H9 (cell line): ENCODE measurements around the gene ATF7IP2. TPM values are rescaled to one million over a fixed set of nuclear protein-coding genes. Genes with fewer than 3 reads are reported as not detected.

ENCODE experiments used
- DNase-seq: peaks from one replicate; pipeline ENCODE4 v3.0.0-alpha.2; 2017
- H2AFZ ChIP-seq: one replicate; pipeline ENCODE4 v1.6.1; 2013; ENCODE audit warnings: mild to moderate bottlenecking, low read length, control low read depth, moderate library complexity
- H2AK5ac ChIP-seq: 2 replicates; pipeline ENCODE4 v1.6.1; 2013; ENCODE audit warnings: low read length, control low read depth, mixed read lengths; ENCODE audit not compliant: insufficient read length
- H2BK120ac ChIP-seq: one replicate; pipeline ENCODE4 v1.6.1; 2013; ENCODE audit warnings: low read depth, mild to moderate bottlenecking, low read length, control low read depth, inconsistent platforms; ENCODE audit not compliant: poor library complexity, severe bottlenecking
- H2BK12ac ChIP-seq: 2 replicates; pipeline ENCODE4 v1.6.1; 2013; ENCODE audit warnings: low read length, control low read depth, mixed read lengths, low read depth; ENCODE audit not compliant: insufficient read length
- H2BK15ac ChIP-seq: 2 replicates; pipeline ENCODE4 v1.6.1; 2013; ENCODE audit warnings: low read depth, low read length, control low read depth
- H2BK20ac ChIP-seq: one replicate; pipeline ENCODE4 v1.6.1; 2013; ENCODE audit warnings: low read depth, mild to moderate bottlenecking, low read length, control low read depth, inconsistent platforms; ENCODE audit not compliant: poor library complexity, severe bottlenecking
- H2BK5ac ChIP-seq: 2 replicates; pipeline ENCODE4 v1.6.1; 2013; ENCODE audit warnings: low read length, control low read depth, mixed read lengths; ENCODE audit not compliant: insufficient read length
- H3K14ac ChIP-seq: 2 replicates; pipeline ENCODE4 v1.6.1; 2013; ENCODE audit warnings: low read length, control low read depth; ENCODE audit not compliant: insufficient read depth
- H3K18ac ChIP-seq: 2 replicates; pipeline ENCODE4 v1.6.1; 2013; ENCODE audit warnings: low read depth, mild to moderate bottlenecking, mixed read lengths, low read length, control low read depth; ENCODE audit not compliant: insufficient read length
- H3K23ac ChIP-seq: 2 replicates; pipeline ENCODE4 v1.6.1; 2013; ENCODE audit warnings: low read length, control low read depth, mixed read lengths, low read depth; ENCODE audit not compliant: insufficient read length
- H3K23me2 ChIP-seq: 2 replicates; pipeline ENCODE4 v1.6.1; 2013; ENCODE audit warnings: low read depth, mild to moderate bottlenecking, mixed read lengths, low read length, control low read depth; ENCODE audit not compliant: insufficient read length, poor library complexity, severe bottlenecking
- H3K27ac ChIP-seq: 2 replicates; pipeline ENCODE4 v1.5.1; 2013; ENCODE audit warnings: low read length, control low read depth, mixed read lengths, low read depth; ENCODE audit not compliant: insufficient read length
- H3K27me3 ChIP-seq: 2 replicates; pipeline ENCODE4 v1.6.1; 2013; ENCODE audit warnings: low read length, control low read depth, inconsistent platforms; ENCODE audit not compliant: insufficient read depth
- H3K4ac ChIP-seq: 2 replicates; pipeline ENCODE4 v1.6.1; 2013; ENCODE audit warnings: low read depth, mild to moderate bottlenecking, control low read depth, inconsistent platforms, low read length, moderate library complexity
- H3K4me1 ChIP-seq: 2 replicates; pipeline ENCODE4 v1.6.1; 2013; ENCODE audit warnings: low read length, control low read depth, inconsistent platforms; ENCODE audit not compliant: insufficient read depth
- H3K4me2 ChIP-seq: 2 replicates; pipeline ENCODE4 v1.6.1; 2013; ENCODE audit warnings: low read length, control low read depth, mixed read lengths; ENCODE audit not compliant: insufficient read length, insufficient read depth
- H3K56ac ChIP-seq: 2 replicates; pipeline ENCODE4 v1.6.1; 2013; ENCODE audit warnings: low read depth, mild to moderate bottlenecking, mixed read lengths, low read length, control low read depth; ENCODE audit not compliant: insufficient read length
- H3K79me1 ChIP-seq: 2 replicates; pipeline ENCODE4 v1.6.1; 2013; ENCODE audit warnings: low read depth, mild to moderate bottlenecking, moderate library complexity, low read length, control low read depth, inconsistent platforms; ENCODE audit not compliant: insufficient read depth, poor library complexity, severe bottlenecking
- H3K79me2 ChIP-seq: 2 replicates; pipeline ENCODE4 v1.6.1; 2013; ENCODE audit warnings: low read length, control low read depth, inconsistent platforms; ENCODE audit not compliant: insufficient read depth
- H3K9ac ChIP-seq: 2 replicates; pipeline ENCODE4 v1.6.1; 2013; ENCODE audit warnings: low read length, control low read depth, mixed read lengths; ENCODE audit not compliant: insufficient read length; ENCODE audit errors: extremely low read depth
- H3K9me3 ChIP-seq: one replicate; pipeline ENCODE4 v1.6.1; 2013; ENCODE audit warnings: low read depth, low read length, inconsistent platforms; ENCODE audit not compliant: control insufficient read depth
- H3T11ph ChIP-seq: one replicate; pipeline ENCODE4 v1.6.1; 2013; ENCODE audit warnings: mild to moderate bottlenecking, low read length, control low read depth, inconsistent platforms
- H4K20me1 ChIP-seq: one replicate; pipeline ENCODE4 v1.6.1; 2013; ENCODE audit not compliant: control insufficient read depth, insufficient read length, insufficient read depth
- H4K5ac ChIP-seq: 2 replicates; pipeline ENCODE4 v1.6.1; 2013; ENCODE audit warnings: low read depth, mild to moderate bottlenecking, mixed read lengths, low read length, control low read depth; ENCODE audit not compliant: insufficient read length
- H4K8ac ChIP-seq: replicated peaks from 2 replicates; pipeline ENCODE4 v1.6.1; 2013; ENCODE audit warnings: low read length, control low read depth, mixed read lengths, low read depth; ENCODE audit not compliant: insufficient read length
- H4K91ac ChIP-seq: 2 replicates; pipeline ENCODE4 v1.6.1; 2013; ENCODE audit warnings: low read depth, mild to moderate bottlenecking, moderate library complexity, mixed read lengths, low read length, control low read depth; ENCODE audit not compliant: insufficient read length
- H3K27ac Mint-ChIP-seq, 3 experiments: 2 replicates in 2 of 3; 3 replicates in 1 of 3; pipeline ENCODE4 v1.8.0; 2020 to 2021; ENCODE audit warnings: mixed read lengths in 3 of 3, mild to moderate bottlenecking in 1 of 3, moderate library complexity in 1 of 3
- H3K27me3 Mint-ChIP-seq: 2 replicates; pipeline ENCODE4 v1.8.0; 2021; ENCODE audit warnings: low read depth, mild to moderate bottlenecking, moderate library complexity, mixed read lengths
- H3K36me3 Mint-ChIP-seq, 3 experiments: 2 replicates in 2 of 3; 3 replicates in 1 of 3; pipeline ENCODE4 v1.8.0; 2020 to 2021; ENCODE audit warnings: low read depth in 3 of 3, mixed read lengths in 3 of 3; ENCODE audit not compliant: insufficient read depth in 1 of 3
- H3K4me1 Mint-ChIP-seq, 2 experiments: 2 replicates each; pipeline ENCODE4 v1.8.0; 2020; ENCODE audit warnings: mixed read lengths in 2 of 2
- H3K4me3 Mint-ChIP-seq, 2 experiments: 2 replicates in 1 of 2; 3 replicates in 1 of 2; pipeline ENCODE4 v1.8.0; 2020 to 2021; ENCODE audit warnings: mild to moderate bottlenecking in 2 of 2, mixed read lengths in 2 of 2, moderate library complexity in 1 of 2
- H3K9me3 Mint-ChIP-seq, 2 experiments: 2 replicates in 1 of 2; 3 replicates in 1 of 2; pipeline ENCODE4 v1.8.0; 2020; ENCODE audit warnings: mild to moderate bottlenecking in 2 of 2, mixed read lengths in 2 of 2, moderate library complexity in 1 of 2
- CTCF ChIP-seq: fragments of 200-600 bp; sonication (generic); conservative IDR thresholded peaks from 3 replicates; pipeline ENCODE4 v1.8.0; 2021; ENCODE audit warnings: antibody characterized with exemption, mild to moderate bottlenecking
- WGBS: extraction: QIAGEN DNeasy Blood & Tissue Kit; methylation state at CpG from one replicate; pipeline ENCODE4 v1.1.7; 2013; ENCODE audit warnings: missing lambda C conversion rate, low lambda C conversion rate, mixed read lengths; ENCODE audit not compliant: insufficient read length; ENCODE audit errors: extremely low coverage; 5-methylcytosine and 5-hydroxymethylcytosine counted together
- total RNA-seq: library from RNA; stranded (reverse); gene quantifications from 2 replicates; pipeline ENCODE4 v1.2.1, GENCODE V29; 2021

ATF7IP2 gene
- total RNA-seq, 1 experiment from 2014 or later = 21.5 TPM

GRCh38 chr16:10528635-10529034, 142.8 kb downstream of the ATF7IP2 start:
- DNase-seq = no peak
- H3K79me2 ChIP-seq = no peaks in the 10 kb centered on the region
- no peak overlapping the region for H4K91ac ChIP-seq
- no peak overlapping the region for H2BK5ac ChIP-seq
- H3K79me1 ChIP-seq = no peaks in the 10 kb centered on the region
- no peak overlapping the region for H3K27ac ChIP-seq
- H3K4ac ChIP-seq = no peak overlapping the region
- H3K27ac Mint-ChIP-seq = no peak overlapping the region
- H4K20me1 ChIP-seq = no peaks in the 10 kb centered on the region
- H3T11ph ChIP-seq = no peak overlapping the region
- H2AK5ac ChIP-seq = no peak overlapping the region
- no peak overlapping the region for H3K4me2 ChIP-seq
- H4K8ac ChIP-seq = no peak overlapping the region
- no peak overlapping the region for H3K4me3 Mint-ChIP-seq
- no peak overlapping the region for H3K56ac ChIP-seq
- H3K23ac ChIP-seq = no peak overlapping the region
- TF ChIP-seq CTCF = no peak
- H3K36me3 Mint-ChIP-seq = no peaks in the 10 kb centered on the region
- H3K27me3 Mint-ChIP-seq = no peaks in the 10 kb centered on the region
- H2BK120ac ChIP-seq = no peak overlapping the region
- no peaks in the 10 kb centered on the region for H3K9me3 ChIP-seq
- no peak overlapping the region for H2AFZ ChIP-seq
- no peaks in the 10 kb centered on the region for H3K23me2 ChIP-seq
- no peak overlapping the region for H3K18ac ChIP-seq
- no peak overlapping the region for H3K14ac ChIP-seq
- H2BK15ac ChIP-seq = no peak overlapping the region
- H4K5ac ChIP-seq = no peak overlapping the region
- no peaks in the 10 kb centered on the region for H3K4me1 Mint-ChIP-seq
- no peak overlapping the region for H2BK12ac ChIP-seq
- no peak overlapping the region for H3K9ac ChIP-seq
- no peaks in the 10 kb centered on the region for H3K9me3 Mint-ChIP-seq
- H2BK20ac ChIP-seq = no peak overlapping the region
- WGBS = no CpG with 5 or more reads among the region's 8 CpGs
- H3K4me1 ChIP-seq = no peaks in the 10 kb centered on the region
- H3K27me3 ChIP-seq = no peaks in the 10 kb centered on the region
